GM23338 (cell line): ENCODE measurements around the gene UGT2B17. TPM values are rescaled to one million over a fixed set of nuclear protein-coding genes. Genes with fewer than 3 reads are reported as not detected.

Source experiments
- ATAC-seq: fragments of 200-7000 bp; cut with Tn5 transposase; 3 replicates; pipeline ENCODE4 v1.9.1; 2020
- DNase-seq: peaks from one replicate; pipeline ENCODE4 v3.0.0-alpha.2; 2015; ENCODE audit warnings: low spot score
- H2AFZ ChIP-seq: fragments of 200-600 bp; sonication (generic); 2 replicates; pipeline ENCODE4 v1.8.0; 2016; ENCODE audit warnings: antibody characterized with exemption, mild to moderate bottlenecking, moderate library complexity
- H3F3A ChIP-seq: fragments of 200-600 bp; sonication (generic); replicated peaks from 2 replicates; pipeline ENCODE4 v1.8.0; 2017; ENCODE audit warnings: antibody characterized with exemption, mixed run types, low read depth
- H3K27ac ChIP-seq: fragments of 200-600 bp; sonication (generic); 2 replicates; pipeline ENCODE4 v1.6.1; 2016; ENCODE audit warnings: low read depth
- H3K27me3 ChIP-seq: fragments of 200-600 bp; sonication (generic); 2 replicates; pipeline ENCODE4 v1.8.0; 2016; ENCODE audit warnings: mild to moderate bottlenecking, mixed run types, moderate library complexity; ENCODE audit not compliant: insufficient read depth
- H3K36me3 ChIP-seq: fragments of 200-600 bp; sonication (generic); 2 replicates; pipeline ENCODE4 v1.8.0; 2016; ENCODE audit warnings: mild to moderate bottlenecking; ENCODE audit not compliant: insufficient read depth
- H3K4me1 ChIP-seq: fragments of 200-600 bp; sonication (generic); 2 replicates; pipeline ENCODE4 v1.8.0; 2016; ENCODE audit warnings: mild to moderate bottlenecking, moderate library complexity; ENCODE audit not compliant: insufficient read depth
- H3K4me2 ChIP-seq: fragments of 200-600 bp; sonication (generic); 2 replicates; pipeline ENCODE4 v1.7.1; 2017; ENCODE audit warnings: mixed run types
- H3K4me3 ChIP-seq: fragments of 200-600 bp; sonication (generic); 2 replicates; pipeline ENCODE4 v1.6.1; 2016; ENCODE audit warnings: mixed run types
- H3K79me2 ChIP-seq: fragments of 200-600 bp; sonication (generic); replicated peaks from 2 replicates; pipeline ENCODE4 v1.8.0; 2017; ENCODE audit warnings: mild to moderate bottlenecking; ENCODE audit not compliant: insufficient read depth
- H3K9me2 ChIP-seq: fragments of 200-600 bp; sonication (generic); 2 replicates; pipeline ENCODE4 v1.8.0; 2017; ENCODE audit not compliant: insufficient read depth
- H4K20me1 ChIP-seq: fragments of 200-600 bp; sonication (generic); replicated peaks from 2 replicates; pipeline ENCODE4 v1.8.0; 2017; ENCODE audit warnings: mild to moderate bottlenecking; ENCODE audit not compliant: insufficient read depth
- H3K27ac Mint-ChIP-seq: 2 replicates; pipeline ENCODE4 v1.8.0; 2020; ENCODE audit warnings: inconsistent platforms, mild to moderate bottlenecking, moderate library complexity, mixed read lengths
- H3K27me3 Mint-ChIP-seq: 3 replicates; pipeline ENCODE4 v1.8.0; 2022; ENCODE audit warnings: low read depth, mild to moderate bottlenecking, moderate library complexity, mixed read lengths, inconsistent platforms; ENCODE audit not compliant: insufficient read depth, poor library complexity
- H3K36me3 Mint-ChIP-seq: 3 replicates; pipeline ENCODE4 v1.8.0; 2021; ENCODE audit warnings: low read depth, mild to moderate bottlenecking, inconsistent platforms, moderate library complexity, mixed read lengths
- H3K4me1 Mint-ChIP-seq: 3 replicates; pipeline ENCODE4 v1.8.0; 2020; ENCODE audit warnings: mild to moderate bottlenecking, inconsistent platforms, mixed read lengths
- H3K4me3 Mint-ChIP-seq: 3 replicates; pipeline ENCODE4 v1.8.0; 2021; ENCODE audit warnings: moderate library complexity, mild to moderate bottlenecking, inconsistent platforms, mixed read lengths
- H3K9me3 Mint-ChIP-seq: 3 replicates; pipeline ENCODE4 v1.8.0; 2020; ENCODE audit warnings: moderate library complexity, mild to moderate bottlenecking, inconsistent platforms, mixed read lengths
- CREB1 ChIP-seq: fragments of 250-450 bp; sonication (Bioruptor Pico); IDR thresholded peaks from 2 replicates; pipeline ENCODE4 v1.5.0; 2020; ENCODE audit warnings: low read depth, mild to moderate bottlenecking, moderate library complexity
- CTCF ChIP-seq, 2 experiments: fragments of 200-600 bp in 1 of 2; sonication (generic) in 1 of 2; conservative IDR thresholded peaks; 2 replicates each; pipeline versions ENCODE4 v1.5.1 to v1.6.1; 2016 to 2017; ENCODE audit warnings: antibody characterized with exemption in 2 of 2, low read depth in 2 of 2, mild to moderate bottlenecking in 2 of 2, moderate library complexity in 1 of 2
- ETS1 ChIP-seq: IDR thresholded peaks from 2 replicates; pipeline ENCODE4 v1.6.1; 2016; ENCODE audit warnings: antibody characterized with exemption
- JUNB ChIP-seq: IDR thresholded peaks from one replicate; pipeline ENCODE4 v1.6.1; 2016; ENCODE audit warnings: antibody characterized with exemption; ENCODE audit not compliant: unreplicated experiment
- NANOG ChIP-seq: IDR thresholded peaks from 2 replicates; pipeline ENCODE4 v1.6.1; 2016; ENCODE audit warnings: antibody characterized with exemption, borderline replicate concordance
- POLR2AphosphoS5 ChIP-seq: IDR thresholded peaks from 2 replicates; pipeline ENCODE4 v1.6.1; 2016; ENCODE audit warnings: antibody characterized with exemption, low read depth
- REST ChIP-seq: IDR thresholded peaks from one replicate; pipeline ENCODE4 v1.6.1; 2018; ENCODE audit warnings: antibody characterized with exemption; ENCODE audit not compliant: unreplicated experiment
- STAT1 ChIP-seq: IDR thresholded peaks from one replicate; pipeline ENCODE4 v1.6.1; 2016; ENCODE audit warnings: antibody characterized with exemption; ENCODE audit not compliant: unreplicated experiment
- ZNF114 ChIP-seq: fragments of 250-450 bp; sonication (Bioruptor Pico); IDR thresholded peaks from 2 replicates; pipeline ENCODE4 v1.5.0; 2020; ENCODE audit warnings: mild to moderate bottlenecking, moderate library complexity
- ZNF462 ChIP-seq: fragments of 250-450 bp; sonication (Bioruptor Pico); IDR thresholded peaks from 2 replicates; pipeline ENCODE4 v1.5.0; 2020; ENCODE audit warnings: mild to moderate bottlenecking, moderate library complexity
- polyA plus RNA-seq: library from polyadenylated mRNA; unstranded; fragments of >200 nt; fragmentation: Nextera tagmentation; extraction: Ambion mirVana; gene quantifications from 2 replicates; pipeline ENCODE4 v1.2.1, GENCODE V29; 2016
- total RNA-seq: library from RNA; depleted of rRNA; stranded (reverse); fragments of >200 nt; shearing (Covaris generic); gene quantifications from 2 replicates; pipeline ENCODE4 v1.2.3, GENCODE V29; 2014

Gene UGT2B17
- total and polyA plus RNA-seq, 2 experiments from 2014 or later: not detected

GRCh38 chr4:68499021-68499420, 77.1 kb downstream of the UGT2B17 start:
- no peak overlapping the region for H2AFZ ChIP-seq

More at GRCh38 chr4:68499021-68499420, 77.1 kb downstream of the UGT2B17 start:
- Histone ChIP-seq H3K27ac (no peak overlapping the region), H3K27me3 (no peaks in the 10 kb centered on the region), H3K4me2 (no peak overlapping the region), H3K79me2 (no peaks in the 10 kb centered on the region), H3K9me2 (no peaks in the 10 kb centered on the region), H3K36me3 (no peaks in the 10 kb centered on the region), H3F3A (no peaks in the 10 kb centered on the region), H3K4me3 (no peak overlapping the region), H4K20me1 (no peaks in the 10 kb centered on the region), H3K4me1 (0 out of 2 replicates have a peak, but pooled peaks cover 3% of the 10 kb centered on the region)
- TF ChIP-seq ZNF114 (CRISPR knock-in tag) (no peak), CTCF (conservative IDR thresholded peaks at IDR 0.05; ENCODE audit: low read depth in 2 of 2) (no peak), ZNF462 (CRISPR knock-in tag) (no peak), ETS1 (no peak), POLR2AphosphoS5 (no peak), STAT1 (no peak), JUNB (no peak), NANOG (no peak), CREB1 (CRISPR knock-in tag) (no peak), REST (no peak)
- H3K27ac Mint-ChIP-seq: no peak overlapping the region
- no peak for ATAC-seq
- H3K4me3 Mint-ChIP-seq: no peak overlapping the region
- H3K36me3 Mint-ChIP-seq: peaks cover 7% of the 10 kb centered on the region; the same call in 2 of the 3 replicates
- peaks cover 8% of the 10 kb centered on the region for H3K9me3 Mint-ChIP-seq
- H3K27me3 Mint-ChIP-seq: no peaks in the 10 kb centered on the region
- no peak for DNase-seq
- no peaks in the 10 kb centered on the region; the same call in 1 of the 3 replicates for H3K4me1 Mint-ChIP-seq
